ENCODE results near the gene PRX.

GRCh38 chr19:40407714-40408597 is 5.2 kb downstream of the PRX start:
- TF ChIP-seq, protein P1, sequence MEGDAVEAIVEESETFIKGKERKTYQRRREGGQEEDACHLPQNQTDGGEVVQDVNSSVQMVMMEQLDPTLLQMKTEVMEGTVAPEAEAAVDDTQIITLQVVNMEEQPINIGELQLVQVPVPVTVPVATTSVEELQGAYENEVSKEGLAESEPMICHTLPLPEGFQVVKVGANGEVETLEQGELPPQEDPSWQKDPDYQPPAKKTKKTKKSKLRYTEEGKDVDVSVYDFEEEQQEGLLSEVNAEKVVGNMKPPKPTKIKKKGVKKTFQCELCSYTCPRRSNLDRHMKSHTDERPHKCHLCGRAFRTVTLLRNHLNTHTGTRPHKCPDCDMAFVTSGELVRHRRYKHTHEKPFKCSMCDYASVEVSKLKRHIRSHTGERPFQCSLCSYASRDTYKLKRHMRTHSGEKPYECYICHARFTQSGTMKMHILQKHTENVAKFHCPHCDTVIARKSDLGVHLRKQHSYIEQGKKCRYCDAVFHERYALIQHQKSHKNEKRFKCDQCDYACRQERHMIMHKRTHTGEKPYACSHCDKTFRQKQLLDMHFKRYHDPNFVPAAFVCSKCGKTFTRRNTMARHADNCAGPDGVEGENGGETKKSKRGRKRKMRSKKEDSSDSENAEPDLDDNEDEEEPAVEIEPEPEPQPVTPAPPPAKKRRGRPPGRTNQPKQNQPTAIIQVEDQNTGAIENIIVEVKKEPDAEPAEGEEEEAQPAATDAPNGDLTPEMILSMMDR (conservative IDR thresholded peaks at IDR 0.05; ENCODE audit: low read depth, low read length): no peak
- TF ChIP-seq SMC3 (IDR thresholded peaks at IDR 0.05; ENCODE audit: low read depth, low read length): no peak
- TF ChIP-seq BHLHE40 (IDR thresholded peaks at IDR 0.05; ENCODE audit: low read depth, low read length): no peak
- no peak for TF ChIP-seq POLR2A (IDR thresholded peaks at IDR 0.05; ENCODE audit: low read depth, low read length)
- TF ChIP-seq MAFK (IDR thresholded peaks at IDR 0.05; ENCODE audit: low read depth, low read length): no peak
- TF ChIP-seq ELK1 (IDR thresholded peaks at IDR 0.05; ENCODE audit: borderline replicate concordance, low read depth, low read length): no peak
- TF ChIP-seq CHD1 (IDR thresholded peaks at IDR 0.05; ENCODE audit: low read depth, low read length): no peak
- no peak for TF ChIP-seq RAD21 (IDR thresholded peaks at IDR 0.05; ENCODE audit: low read length)
- no peak for TF ChIP-seq RCOR1 (IDR thresholded peaks at IDR 0.05; ENCODE audit: insufficient replicate concordance, low read length)
- TF ChIP-seq MXI1 (IDR thresholded peaks at IDR 0.05; ENCODE audit: borderline replicate concordance, low read depth, low read length): no peak
- no peak for TF ChIP-seq RFX5 (IDR thresholded peaks at IDR 0.05; ENCODE audit: low read depth, low read length)
- no peak for TF ChIP-seq MAZ (IDR thresholded peaks at IDR 0.05; ENCODE audit: borderline replicate concordance, low read depth, low read length)
- TF ChIP-seq CEBPB (IDR thresholded peaks at IDR 0.05; ENCODE audit: low read depth, low read length): no peak
- no peak for TF ChIP-seq FOS (IDR thresholded peaks at IDR 0.05; ENCODE audit: low read depth, low read length)
